IPS-18a (cell line): ENCODE data around the gene GRM4.

Experiments
- H3K27ac ChIP-seq: one replicate; pipeline ENCODE4 v1.5.1; 2013; ENCODE audit warnings: low read length
- H3K27me3 ChIP-seq: one replicate; pipeline ENCODE4 v1.6.1; 2013; ENCODE audit warnings: mild to moderate bottlenecking, low read length; ENCODE audit not compliant: control insufficient read depth, insufficient read depth
- H3K36me3 ChIP-seq: one replicate; pipeline ENCODE4 v1.6.1; 2013; ENCODE audit warnings: low read depth, low read length; ENCODE audit not compliant: control insufficient read depth
- H3K4me1 ChIP-seq: one replicate; pipeline ENCODE4 v1.6.1; 2013; ENCODE audit warnings: low read depth, low read length; ENCODE audit not compliant: control insufficient read depth
- H3K4me3 ChIP-seq: one replicate; pipeline ENCODE4 v1.5.1; 2013; ENCODE audit warnings: low read length
- H3K9ac ChIP-seq: one replicate; pipeline ENCODE4 v1.6.1; 2013; ENCODE audit warnings: mild to moderate bottlenecking, low read length, moderate library complexity
- H3K9me3 ChIP-seq: one replicate; pipeline ENCODE4 v1.6.1; 2013; ENCODE audit warnings: low read depth, low read length; ENCODE audit not compliant: control insufficient read depth

Gene GRM4

DNA sequence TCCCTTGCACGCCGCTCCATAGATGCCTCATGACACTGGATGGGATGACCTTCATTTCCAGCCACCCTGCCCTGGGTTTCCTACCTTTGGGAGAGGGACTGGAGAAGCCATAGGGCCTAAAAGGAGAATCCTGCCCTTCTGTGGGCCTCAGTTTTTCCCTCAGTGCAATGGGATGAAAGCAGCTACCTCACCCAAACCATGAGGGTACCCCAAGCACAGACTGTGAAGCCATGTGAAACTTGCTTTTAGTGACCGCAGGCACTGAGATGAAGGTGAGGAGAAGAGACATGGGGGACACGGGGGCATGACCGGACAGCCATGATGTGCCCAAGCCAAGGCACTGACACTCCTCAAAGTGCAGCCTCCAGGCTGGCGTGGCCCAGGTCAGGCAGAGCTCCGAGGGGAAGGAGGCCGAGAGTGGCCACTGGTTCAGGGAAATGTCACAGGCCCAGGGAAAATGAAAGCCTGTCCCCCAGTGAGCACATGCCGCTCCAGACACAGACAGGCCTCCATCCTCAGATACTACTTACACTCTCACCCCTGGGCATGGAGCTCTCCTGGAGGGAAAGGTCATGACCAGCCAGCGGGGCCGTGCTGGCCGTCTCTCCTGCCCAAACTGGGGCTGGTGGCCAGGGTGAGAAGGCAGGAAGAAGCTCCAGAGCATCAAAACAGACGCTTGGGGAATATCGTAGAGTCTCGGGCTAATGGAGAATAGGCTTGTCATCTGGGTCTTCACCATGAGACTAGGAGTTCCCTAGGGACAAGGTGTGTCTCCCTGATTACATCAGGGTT is 116.2 kb downstream of the GRM4 start:
- H3K9me3 ChIP-seq = no peaks in the 10 kb centered on the region
- H3K4me3 ChIP-seq = no peak overlapping the region
- H3K27me3 ChIP-seq = no peaks in the 10 kb centered on the region
- no peaks in the 10 kb centered on the region for H3K36me3 ChIP-seq
- no peak overlapping the region for H3K27ac ChIP-seq
- H3K9ac ChIP-seq = no peak overlapping the region
- no peaks in the 10 kb centered on the region for H3K4me1 ChIP-seq

- H3K36me3 ChIP-seq = no peaks in the 10 kb centered on the region
- H3K4me1 ChIP-seq = no peaks in the 10 kb centered on the region
- H3K9ac ChIP-seq = no peak overlapping the region
- no peaks in the 10 kb centered on the region for H3K27me3 ChIP-seq
- no peak overlapping the region for H3K27ac ChIP-seq
- no peaks in the 10 kb centered on the region for H3K9me3 ChIP-seq
- no peak overlapping the region for H3K4me3 ChIP-seq
These were observed 117.1 kb downstream of the GRM4 start for GRCh38 chr6:34028691-34029360.

- Histone ChIP-seq H3K9me3 (no peaks in the 10 kb centered on the region), H3K27me3 (no peaks in the 10 kb centered on the region), H3K9ac (no peak overlapping the region), H3K27ac (no peak overlapping the region), H3K4me1 (no peaks in the 10 kb centered on the region), H3K4me3 (no peak overlapping the region), H3K36me3 (no peaks in the 10 kb centered on the region)
These were observed 117.9 kb downstream of the GRM4 start for GRCh38 chr6:34027939-34028441.

DNA sequence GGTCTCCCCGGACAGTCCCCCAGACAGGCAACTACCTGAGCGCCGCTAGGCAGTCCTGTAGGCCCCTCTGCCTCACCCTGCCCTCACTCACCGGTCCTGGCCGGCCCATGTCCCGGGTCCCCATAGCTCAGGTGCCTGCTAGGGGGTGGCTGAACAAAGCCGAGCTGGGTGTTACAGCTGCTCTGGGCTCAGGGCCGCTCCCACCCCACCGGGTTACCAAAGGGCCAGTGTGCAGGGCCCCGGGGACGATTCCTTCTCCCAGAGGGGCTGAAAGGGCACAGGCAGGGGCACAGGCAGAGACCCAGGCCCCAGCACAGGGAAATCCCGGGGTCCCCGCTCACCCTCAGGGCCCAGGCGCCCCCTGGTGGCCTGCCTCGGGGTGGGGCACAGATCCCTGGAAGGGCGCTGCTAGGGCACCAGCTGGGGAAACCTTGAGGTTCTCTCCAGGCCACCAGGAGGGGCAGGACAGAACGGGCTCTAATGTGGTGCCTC is 118.4 kb downstream of the GRM4 start:
- Histone ChIP-seq H3K9ac (no peak overlapping the region), H3K4me1 (no peaks in the 10 kb centered on the region), H3K27me3 (no peaks in the 10 kb centered on the region), H3K36me3 (no peaks in the 10 kb centered on the region), H3K27ac (no peak overlapping the region), H3K9me3 (no peaks in the 10 kb centered on the region), H3K4me3 (no peak overlapping the region)

- no peak overlapping the region for H3K4me3 ChIP-seq
- no peaks in the 10 kb centered on the region for H3K27me3 ChIP-seq
- H3K36me3 ChIP-seq = no peaks in the 10 kb centered on the region
- no peaks in the 10 kb centered on the region for H3K4me1 ChIP-seq
- H3K9me3 ChIP-seq = no peaks in the 10 kb centered on the region
- H3K27ac ChIP-seq = no peak overlapping the region
- H3K9ac ChIP-seq = no peak overlapping the region
These were observed 120.0 kb downstream of the GRM4 start for GRCh38 chr6:34025861-34026260.

DNA sequence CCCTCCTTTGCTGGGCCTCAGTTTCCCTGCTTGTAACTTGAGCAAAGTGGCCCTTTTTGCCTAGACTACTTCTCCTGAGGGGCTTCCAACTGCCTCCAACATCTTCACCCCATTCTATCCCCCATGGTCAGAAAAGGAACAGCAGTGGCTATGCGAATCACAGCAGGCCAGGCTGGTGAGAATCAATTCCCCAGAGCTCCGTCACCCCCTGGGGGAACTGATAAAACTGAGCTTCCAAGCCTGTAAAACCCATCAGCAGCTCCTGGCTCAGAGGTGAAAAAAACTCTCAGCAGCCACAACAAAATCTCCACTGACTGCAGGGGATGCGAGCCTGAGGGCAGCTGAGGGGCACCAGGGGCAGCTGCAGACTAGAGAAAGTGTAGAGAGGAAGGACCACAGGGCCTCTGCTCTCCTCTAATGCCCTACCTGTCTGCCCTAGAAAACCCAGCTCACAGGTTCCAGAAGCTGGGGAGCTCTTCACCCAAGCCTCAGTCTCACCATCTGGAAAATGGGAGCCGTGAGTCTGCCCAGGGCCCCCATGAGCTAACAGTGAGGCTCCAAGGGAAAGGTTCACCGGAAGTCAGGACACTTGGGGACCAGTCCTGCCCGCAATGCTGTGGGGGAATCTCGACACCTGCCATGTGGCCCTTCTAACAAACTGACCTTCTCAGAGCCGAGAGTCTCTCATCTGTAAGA is 120.6 kb downstream of the GRM4 start:
- Histone ChIP-seq H3K4me1 (no peaks in the 10 kb centered on the region), H3K27me3 (no peaks in the 10 kb centered on the region), H3K4me3 (no peak overlapping the region), H3K27ac (no peak overlapping the region), H3K9me3 (no peaks in the 10 kb centered on the region), H3K36me3 (no peaks in the 10 kb centered on the region), H3K9ac (no peak overlapping the region)

DNA sequence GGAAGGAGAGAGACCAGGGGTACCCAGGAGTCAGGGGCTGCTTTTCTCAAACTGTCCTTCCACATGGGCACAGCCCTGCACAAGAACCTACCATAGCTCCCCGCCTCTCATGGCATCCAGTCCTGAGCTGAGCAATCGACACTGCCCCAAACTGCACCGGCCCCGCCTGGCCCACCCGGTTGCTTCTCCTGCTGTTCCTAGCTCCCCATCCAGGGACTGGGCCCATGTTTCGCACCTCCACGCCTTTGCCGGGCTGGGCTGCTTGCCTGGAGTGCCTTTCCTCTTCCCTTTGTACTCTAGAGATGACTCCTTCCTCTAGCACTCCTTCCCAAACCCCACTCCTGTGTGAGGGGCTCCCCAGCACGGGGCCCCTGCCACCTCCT is 123.0 kb downstream of the GRM4 start:
- no peak overlapping the region for H3K27ac ChIP-seq
- no peaks in the 10 kb centered on the region for H3K36me3 ChIP-seq
- no peak overlapping the region for H3K4me3 ChIP-seq
- H3K9me3 ChIP-seq = no peaks in the 10 kb centered on the region
- H3K27me3 ChIP-seq = no peaks in the 10 kb centered on the region
- no peak overlapping the region for H3K9ac ChIP-seq
- no peaks in the 10 kb centered on the region for H3K4me1 ChIP-seq

DNA sequence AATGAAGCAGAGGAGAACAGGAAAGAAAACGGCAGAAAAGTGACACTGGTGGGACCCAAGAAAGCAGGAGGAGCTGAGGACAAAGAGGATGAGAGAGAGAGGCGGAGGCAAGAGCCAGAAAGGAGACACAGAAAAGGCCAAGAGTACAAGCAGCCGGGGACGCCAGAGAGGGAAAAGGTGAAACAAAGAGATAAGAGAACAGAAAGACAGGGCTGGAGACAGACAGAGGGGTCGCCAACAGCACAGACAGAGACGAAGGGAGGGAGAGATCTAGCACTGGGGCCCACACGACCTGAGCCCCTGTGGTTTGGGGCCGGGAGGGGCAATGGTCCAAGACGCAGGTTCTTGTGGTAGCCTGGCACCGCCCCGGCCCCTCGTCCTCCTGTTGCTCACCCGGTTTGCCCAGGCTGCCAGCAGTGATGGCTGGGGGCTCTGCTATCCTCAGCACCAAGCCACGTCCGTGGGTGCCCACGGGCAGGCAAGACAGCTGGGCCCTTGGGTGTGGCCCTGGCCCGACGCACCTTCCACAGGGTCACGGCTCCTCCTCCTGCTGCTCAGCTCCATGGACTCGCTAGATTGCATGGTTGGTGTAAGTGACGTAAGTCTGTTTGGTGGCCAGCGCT is 123.5 kb downstream of the GRM4 start:
- Histone ChIP-seq H3K9me3 (no peaks in the 10 kb centered on the region), H3K9ac (no peak overlapping the region), H3K27ac (no peak overlapping the region), H3K4me1 (no peaks in the 10 kb centered on the region), H3K36me3 (no peaks in the 10 kb centered on the region), H3K27me3 (no peaks in the 10 kb centered on the region), H3K4me3 (no peak overlapping the region)

DNA sequence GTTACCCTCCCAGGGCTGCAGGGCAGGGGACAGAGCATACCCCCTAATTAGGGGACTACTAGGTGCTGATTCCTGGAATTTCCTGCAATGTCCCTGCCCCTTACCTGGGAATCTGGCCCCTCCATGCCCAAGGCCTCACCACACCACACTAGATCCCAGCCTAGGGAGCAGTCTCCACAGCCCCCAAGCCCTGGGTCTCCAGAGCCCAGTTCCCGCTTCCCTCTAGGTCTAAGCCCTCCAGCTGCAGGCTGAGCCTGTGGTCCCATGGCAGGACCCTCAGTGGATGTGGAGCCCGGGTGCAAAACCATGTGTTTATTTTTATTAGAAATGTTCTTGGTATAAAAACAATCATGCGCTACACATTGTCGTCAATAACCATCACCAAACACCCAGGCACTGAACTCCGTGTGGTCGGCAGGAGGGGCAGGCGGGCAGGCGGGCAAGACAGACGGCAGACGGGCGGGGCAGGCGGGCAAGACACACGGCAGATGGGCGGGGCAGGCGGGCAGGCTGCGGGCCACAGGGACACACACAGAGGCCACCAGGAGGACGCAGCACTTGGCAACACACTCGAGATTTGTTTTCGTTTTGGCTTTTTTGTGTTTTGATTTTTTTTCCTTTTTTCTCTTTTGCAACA is 124.2 kb downstream of the GRM4 start:
- Histone ChIP-seq H3K4me1 (no peaks in the 10 kb centered on the region), H3K27me3 (peaks cover under 1% of the 10 kb centered on the region), H3K36me3 (no peaks in the 10 kb centered on the region)

GRCh38 chr6:34020807-34021553 is 124.9 kb downstream of the GRM4 start:
- Histone ChIP-seq H3K27ac (no peak overlapping the region), H3K9me3 (no peaks in the 10 kb centered on the region), H3K9ac (no peak overlapping the region), H3K4me1 (peaks cover under 1% of the 10 kb centered on the region), H3K27me3 (peaks cover 6% of the 10 kb centered on the region), H3K36me3 (no peaks in the 10 kb centered on the region), H3K4me3 (no peak overlapping the region)

More for the DNA sequence above, 124.2 kb downstream of the GRM4 start:
- Histone ChIP-seq H3K4me3 (no peak overlapping the region), H3K27ac (no peak overlapping the region), H3K9me3 (no peaks in the 10 kb centered on the region), H3K9ac (no peak overlapping the region)
